GM18909 (cell line): ENCODE measurements around the gene ADARB2.

Source experiments
- ATAC-seq: cut with Tn5 transposase; IDR thresholded peaks from one replicate; pipeline ENCODE4 v1.9.1; 2021; ENCODE audit warnings: mild to moderate bottlenecking; ENCODE audit not compliant: unreplicated experiment, poor library complexity

The ADARB2 gene

DNA sequence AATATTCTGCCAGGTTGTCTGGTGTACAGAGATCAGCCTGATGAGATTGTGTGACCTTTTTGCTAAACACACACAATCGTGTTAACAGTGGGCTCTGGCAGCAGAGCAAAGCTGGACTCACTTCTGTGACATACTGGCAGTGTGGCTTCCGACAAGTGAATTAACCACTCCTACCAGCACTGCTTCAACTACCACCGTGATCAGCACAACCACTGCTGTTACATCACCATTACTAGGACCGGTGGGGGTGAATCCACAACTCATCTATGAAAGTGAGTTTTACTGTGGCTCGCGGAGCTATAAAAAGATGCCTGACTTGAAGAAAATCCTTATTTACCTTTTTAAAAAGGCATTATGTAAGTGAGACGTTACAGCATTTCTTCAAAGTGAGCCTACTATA, 545.6 kb downstream of the ADARB2 start:
- ATAC-seq, result no peak

DNA sequence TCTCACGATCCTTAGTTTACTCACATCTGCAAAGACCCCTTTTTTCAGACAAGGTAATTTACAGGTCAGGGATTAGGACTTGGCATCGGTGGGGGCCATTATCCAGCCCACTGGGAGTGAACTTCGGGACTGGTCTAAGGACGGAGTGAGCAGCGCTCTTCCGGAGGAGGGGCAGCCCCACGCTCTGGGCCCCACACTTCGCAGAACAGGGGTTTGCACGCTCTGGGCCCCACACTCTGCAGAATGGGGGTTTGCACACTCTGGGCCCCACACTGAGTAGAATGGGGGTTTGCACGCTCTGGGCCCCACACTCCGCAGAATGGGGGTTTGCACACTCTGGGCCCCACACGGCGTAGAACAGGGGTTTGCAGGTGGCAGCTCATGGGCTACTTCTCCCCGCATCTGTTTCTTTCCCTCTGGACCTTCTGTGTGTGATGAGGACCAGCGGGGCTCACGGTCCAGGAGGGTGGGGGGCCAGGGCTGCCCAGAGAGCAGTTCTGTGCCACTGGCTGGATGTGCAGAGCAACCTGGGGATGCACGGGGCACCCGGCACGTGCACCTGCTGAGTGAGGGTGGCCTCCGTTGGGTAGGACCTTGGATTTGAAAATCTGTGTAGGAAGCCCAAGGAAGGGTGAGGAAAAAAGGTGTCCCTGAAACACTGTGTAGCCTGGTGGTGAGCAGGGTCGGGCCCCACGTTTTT, 546.4 kb downstream of the ADARB2 start:
- no peak for ATAC-seq

DNA sequence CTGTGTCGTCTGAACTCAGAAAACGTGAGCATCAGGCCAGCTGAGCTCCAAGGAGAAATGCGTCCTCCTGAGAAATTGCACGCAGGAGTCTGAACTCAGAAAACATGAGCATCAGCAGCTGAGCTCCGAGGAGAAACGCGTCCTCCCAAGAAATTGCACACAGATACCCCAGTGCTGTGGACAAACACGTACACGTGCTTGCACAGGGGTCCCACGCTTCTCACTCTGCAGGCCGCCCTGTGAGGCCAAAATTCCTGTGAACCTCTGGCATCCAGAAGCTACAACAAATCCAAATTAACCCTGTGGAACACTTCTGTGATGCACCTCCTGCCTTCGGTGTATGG, 547.3 kb downstream of the ADARB2 start:
- ATAC-seq, result no peak

DNA sequence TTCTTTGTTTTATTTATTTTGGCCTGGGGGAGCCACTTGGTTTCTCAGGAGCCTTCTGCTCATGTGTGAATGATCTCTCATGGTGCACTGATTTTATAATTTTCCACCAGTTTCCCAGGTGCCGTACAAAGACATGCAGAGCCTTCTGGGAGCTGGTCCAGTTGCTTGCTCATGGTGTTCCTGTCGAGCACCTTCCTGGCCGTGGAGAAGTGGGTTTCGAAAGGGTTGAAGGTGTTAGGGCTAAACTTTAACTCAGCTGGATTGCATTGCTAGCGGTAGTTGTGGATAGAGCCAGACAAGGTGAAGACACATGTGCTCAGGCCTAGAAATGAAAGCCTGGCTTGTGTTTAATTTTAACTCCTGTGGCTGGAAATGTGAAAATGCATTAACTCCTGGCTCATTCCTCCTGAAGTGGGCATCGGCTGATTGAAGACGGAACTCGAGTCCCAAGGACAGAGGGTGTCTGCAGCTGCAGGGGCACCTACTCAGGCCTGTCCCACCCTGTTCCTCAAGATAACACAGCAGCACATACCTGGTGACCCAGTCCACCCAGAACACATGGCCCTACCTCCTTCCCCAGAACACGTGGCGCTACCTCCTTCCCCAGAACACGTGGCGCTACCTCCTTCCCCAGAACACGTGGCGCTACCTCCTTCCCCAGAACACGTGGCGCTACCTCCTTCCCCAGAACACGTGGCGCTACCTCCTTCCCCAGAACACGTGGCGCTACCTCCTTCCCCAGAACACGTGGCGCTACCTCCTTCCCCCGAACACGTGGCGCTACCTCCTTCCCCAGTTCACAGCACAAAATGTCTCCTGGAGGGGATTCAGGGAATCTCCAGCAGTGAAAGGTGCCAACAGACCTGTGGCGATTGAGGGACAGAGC, 547.9 kb downstream of the ADARB2 start:
- ATAC-seq, result no peak

DNA sequence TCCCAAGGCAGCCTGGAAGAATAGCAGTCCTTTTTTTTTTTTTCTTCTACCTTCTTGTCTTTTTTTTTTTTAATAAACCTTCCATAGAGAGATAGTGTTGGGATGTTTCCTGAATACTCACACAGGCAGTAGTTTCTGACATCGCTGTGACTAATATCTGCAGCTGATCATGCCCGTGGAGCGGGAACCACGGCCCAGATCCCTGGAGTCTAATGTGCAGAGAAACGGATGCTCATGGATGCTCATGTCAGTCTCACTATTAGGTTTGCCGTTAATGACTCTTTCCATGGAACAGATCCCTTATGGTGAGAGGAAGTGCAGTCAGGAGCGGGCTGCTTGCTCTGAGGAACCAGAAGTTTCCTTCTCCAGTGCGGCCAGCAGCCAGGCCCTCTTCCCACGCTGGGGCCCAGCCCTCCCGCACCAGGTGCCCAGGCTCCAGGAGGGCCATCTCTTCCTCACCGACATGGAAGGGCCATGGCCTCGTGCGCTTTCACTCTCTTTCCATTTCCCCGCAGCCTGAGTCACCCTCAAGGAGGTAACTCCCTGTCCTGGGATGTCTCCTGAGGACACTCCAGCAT, 548.7 kb downstream of the ADARB2 start:
- no peak for ATAC-seq

DNA sequence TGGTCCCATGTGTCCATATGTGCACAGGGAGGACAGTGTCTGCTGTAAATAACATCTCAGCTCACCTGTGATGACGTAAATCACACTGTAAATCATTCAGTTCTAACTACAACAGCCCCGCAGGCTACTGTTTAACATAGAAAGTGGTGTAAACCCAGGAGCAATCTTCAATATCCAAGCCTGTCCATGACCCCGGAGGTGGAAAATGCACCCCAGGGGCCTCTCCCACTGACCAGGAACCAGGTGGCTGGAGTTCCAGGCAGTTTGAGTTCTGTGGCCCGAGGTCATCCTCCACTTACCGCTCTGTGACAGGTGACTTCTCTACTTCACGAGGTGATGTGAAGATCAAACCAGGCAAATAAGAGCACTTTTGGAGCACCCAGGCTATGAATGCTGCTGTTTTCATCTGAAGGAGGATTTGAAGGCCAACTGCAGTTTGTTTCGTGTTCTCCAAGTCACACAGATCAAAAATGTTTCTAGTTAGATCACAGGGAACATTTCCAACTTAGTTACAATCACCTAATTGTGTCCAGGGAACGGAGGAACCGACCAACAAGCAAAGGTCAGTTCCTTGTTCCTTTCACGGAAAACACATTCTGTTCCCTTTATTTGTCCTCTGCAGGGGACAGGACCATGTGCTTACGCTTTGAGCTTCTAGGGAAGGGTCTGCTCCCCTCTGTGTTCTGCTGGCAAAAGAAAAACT, 549.3 kb downstream of the ADARB2 start:
- ATAC-seq, result no peak

DNA sequence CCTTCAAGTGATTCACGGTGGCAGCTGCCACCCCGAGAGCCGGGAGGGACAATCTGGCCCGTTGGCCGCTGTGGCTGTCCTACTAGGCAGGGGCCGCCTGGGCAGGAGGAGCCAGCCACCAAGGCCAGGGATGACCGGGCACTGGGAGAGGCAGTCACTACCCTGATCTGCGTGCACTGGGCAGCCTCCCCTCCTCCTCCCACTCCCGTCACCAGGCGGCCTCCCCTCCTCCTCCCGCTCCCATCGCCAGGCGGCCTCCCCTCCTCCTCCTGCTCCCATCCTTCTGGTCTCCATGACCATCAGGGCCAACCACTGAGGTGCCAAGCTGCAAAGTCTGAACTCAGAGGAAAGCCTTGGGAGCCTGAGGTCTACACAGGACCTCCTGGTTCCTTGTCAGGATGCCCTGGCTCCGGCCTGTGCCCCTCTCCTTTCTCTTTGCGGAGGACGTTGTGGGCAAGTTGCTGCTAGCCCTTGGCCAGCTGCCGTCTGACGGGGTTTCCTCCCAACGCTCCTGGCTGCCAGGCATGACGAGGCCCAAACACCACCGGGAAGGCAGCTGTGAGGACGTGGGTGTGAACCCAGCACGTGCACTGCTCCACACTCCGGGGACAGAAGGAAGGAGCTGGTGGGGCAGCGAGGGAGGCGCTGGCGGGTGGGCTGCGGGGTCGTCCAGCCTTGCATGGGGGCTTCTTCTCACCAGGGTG, 550.0 kb downstream of the ADARB2 start:
- no peak for ATAC-seq

DNA sequence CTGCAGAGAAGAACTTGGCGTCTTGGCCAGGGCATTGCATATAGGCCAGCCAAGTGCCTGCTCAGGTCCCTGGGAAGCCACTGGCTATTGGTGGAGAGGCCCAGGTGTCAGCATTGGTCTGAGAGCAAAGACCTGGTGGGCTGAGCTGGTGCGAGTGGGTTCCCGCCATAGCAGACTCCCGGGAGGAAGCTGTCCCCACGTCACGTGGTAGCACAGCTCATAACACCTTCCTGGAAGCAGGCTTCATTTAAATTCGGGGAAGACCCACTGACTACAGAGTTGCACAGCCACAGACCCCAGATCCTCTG, 550.7 kb downstream of the ADARB2 start:
- ATAC-seq, result no peak

DNA sequence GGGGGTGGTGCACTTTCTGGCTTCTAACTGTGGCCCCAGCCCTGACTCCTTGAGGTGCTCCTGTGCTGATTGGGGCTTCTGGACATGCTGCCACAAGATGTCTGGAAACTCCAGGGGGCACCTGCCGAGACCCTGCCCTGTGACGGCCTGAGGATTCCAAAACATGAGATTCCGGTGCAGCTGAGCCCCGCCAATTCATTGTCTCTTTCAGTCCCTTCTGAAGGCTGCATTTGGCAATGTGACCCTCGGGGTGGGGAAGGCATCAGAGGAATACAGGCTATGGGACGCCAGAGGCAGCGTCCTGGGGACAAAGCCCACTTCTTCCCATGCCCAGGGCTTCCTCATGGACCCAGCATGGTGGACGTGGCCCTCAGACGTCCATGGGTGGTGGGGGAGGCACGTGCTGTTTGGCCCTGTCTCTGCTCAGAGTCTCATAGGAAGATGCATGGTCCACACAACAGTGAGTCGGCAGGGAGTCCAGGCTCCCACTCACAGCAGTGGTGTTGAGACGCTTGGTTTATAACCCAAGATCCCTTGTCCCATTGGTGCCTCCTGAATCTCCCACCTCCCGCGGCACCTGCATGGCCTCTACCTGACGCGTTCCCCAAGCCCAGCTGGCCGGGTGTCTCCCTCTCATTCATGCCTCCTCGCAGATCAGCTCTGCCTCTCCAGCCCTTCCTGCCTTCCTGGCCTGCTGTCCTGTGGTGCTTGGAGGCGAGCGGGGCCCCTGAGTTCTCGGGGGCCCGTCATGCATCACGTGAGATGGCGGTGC, 551.2 kb downstream of the ADARB2 start:
- no peak for ATAC-seq

DNA sequence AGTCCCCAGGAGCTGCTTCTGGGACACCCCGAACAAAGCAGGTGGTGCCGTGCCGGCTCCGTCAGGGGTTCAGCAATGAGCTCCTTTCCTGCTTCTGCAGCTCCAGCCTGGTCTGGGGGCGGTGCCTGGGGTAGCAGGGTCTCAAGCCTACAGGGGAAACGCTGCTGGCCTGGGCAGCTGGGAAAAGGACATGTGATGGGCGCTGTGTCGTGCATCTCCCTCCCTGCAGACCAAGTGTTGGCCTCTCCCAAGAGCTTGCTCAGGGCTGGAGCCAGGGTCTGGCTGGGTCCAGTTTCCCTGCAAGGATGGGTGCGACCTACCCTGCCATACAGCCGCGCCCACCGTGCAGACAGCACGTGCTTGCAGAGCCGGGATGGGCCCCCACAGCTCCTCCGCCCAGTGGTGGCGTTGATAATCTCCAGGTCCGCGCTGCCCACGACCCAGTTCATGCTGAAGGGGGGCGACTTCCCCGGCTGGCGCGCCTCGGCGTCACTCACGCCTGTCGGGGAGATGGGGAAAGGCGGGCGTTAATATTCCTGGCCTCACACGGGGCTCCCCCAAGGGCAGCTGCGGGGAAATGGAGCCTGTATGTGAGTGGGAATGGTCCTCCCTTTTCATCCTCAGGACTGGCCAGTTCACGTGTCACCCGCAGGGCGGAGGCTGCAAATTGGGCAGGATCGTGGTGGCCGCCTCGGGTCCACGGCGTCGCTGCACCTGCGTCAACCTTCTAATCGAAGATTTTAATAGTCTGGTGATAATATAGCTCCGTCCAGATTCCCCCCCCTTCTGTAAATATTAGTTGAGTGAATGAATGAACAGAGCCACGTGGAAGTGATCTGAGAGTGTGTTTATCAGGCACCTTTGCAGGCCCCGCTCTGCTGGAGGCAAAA, 552.5 kb downstream of the ADARB2 start:
- ATAC-seq, result no peak

DNA sequence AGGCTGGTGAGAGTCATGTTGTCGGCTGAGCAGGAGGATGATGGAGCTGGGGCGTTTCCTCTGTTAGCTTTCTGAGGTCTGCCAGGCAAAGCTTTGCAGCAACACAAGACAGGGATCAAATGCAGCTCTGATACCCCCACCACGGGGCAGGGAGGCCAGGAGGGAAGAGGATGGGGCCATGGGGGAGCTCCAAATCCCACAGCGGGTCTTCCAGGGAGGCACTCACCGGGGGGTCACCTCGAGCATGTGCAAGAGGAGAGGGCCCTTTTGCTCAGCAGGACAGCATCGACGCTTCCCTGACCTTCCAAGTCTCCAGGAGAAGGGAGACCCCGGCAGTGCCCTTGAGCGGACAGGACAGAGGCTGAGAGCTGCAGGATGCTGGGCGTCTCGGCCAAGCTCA, 553.6 kb downstream of the ADARB2 start:
- no peak for ATAC-seq

DNA sequence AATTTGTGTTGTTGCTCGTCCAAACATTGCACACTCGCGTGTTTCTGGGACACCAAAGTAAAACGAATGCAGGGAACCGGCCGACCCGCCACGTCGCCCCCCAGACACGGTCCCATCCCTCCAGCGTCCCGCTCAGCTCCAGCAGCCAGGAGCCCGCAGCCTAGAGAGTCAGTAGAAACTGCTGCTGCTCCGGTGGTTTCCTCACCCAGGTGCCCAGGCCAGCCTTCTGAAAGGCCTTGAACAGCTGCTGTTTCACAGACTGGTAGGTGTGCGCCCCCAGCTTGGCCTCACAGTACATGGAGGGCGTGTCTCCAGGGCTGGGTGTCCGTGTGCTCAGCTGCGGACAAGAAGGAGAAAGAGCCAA, 554.3 kb downstream of the ADARB2 start:
- no peak for ATAC-seq

DNA sequence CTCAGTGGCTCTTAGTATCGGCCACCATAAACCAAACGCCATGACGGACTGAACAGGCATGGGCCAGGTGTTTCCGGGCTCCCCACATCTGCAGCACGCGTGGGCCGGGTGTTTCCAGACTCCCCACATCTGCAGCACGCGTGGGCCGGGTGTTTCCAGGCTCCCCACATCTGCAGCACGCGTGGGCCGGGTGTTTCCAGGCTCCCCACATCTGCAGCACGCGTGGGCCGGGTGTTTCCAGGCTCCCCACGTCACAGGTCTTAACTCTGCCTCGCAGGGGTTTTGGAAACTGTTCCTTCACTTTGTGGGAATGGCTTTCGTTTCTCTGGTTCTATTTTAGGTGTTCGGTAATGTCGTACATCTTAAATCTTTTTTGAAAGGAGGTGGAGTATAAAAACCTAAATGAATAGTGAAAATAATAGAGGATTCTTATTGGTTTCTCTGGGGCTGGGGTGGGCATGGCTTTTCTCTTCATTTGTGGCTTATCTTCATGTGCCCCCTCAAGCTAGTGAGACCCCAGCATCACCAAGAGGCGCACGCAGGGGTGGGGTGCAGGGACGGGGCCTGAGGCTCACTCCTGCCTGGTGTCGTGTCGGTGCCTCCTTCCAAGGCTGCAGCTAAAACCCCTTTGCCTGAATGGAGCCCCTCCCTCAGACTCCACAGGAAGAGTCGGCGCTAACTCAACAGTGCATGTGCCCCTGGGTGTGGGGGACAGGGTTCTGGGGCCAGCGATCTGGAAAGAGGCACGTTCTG, 554.9 kb downstream of the ADARB2 start:
- no peak for ATAC-seq

DNA sequence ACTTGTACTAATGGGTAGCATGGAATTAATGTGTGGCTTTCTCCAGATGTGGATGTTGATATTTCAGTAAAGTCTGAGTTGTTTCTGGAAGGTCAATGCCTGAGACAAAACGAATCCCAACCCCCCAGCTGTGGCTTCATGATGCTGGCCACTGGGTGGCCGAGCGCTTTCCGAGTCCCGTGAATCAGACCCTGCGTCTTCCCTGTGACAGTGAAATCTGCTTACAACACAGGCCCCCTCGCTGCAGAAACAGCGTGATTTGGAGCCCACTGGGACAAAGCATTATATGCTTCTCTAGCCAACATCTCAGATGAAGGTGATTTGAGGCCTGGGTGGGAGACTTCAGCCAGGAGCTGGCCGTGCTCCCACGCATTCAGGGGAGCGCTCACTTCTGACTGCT, 556.5 kb downstream of the ADARB2 start:
- ATAC-seq, result no peak

DNA sequence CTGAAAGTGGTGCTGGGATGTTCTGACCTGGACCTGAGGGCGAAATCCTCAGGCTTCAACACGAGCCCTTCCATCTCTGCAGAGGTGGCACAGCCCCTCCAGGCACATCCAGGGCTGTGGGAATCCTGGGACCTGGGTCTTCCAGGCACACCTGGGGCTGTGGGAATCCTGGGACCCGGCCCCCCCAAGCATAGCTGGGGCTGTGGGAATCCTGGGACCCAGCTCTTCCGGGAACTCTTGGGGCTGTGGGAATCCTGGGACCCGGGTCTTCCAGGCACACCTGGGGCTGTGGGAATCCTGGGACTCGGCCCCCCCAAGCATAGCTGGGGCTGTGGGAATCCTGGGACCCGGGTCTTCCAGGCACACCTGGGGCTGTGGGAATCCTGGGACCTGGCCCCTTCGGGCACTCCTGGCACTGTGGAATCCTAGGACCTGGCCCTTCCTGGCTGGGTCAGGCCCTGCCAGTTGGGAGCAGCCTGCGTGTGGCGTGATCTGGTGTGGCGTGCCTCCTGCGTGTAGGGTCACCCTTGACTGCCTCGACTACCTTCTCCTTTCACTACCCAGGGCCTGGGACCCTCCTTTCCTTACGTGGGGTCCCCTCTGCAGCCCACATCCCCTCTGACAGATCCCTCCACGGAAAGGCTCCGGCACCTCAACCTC, 557.1 kb downstream of the ADARB2 start:
- no peak for ATAC-seq

DNA sequence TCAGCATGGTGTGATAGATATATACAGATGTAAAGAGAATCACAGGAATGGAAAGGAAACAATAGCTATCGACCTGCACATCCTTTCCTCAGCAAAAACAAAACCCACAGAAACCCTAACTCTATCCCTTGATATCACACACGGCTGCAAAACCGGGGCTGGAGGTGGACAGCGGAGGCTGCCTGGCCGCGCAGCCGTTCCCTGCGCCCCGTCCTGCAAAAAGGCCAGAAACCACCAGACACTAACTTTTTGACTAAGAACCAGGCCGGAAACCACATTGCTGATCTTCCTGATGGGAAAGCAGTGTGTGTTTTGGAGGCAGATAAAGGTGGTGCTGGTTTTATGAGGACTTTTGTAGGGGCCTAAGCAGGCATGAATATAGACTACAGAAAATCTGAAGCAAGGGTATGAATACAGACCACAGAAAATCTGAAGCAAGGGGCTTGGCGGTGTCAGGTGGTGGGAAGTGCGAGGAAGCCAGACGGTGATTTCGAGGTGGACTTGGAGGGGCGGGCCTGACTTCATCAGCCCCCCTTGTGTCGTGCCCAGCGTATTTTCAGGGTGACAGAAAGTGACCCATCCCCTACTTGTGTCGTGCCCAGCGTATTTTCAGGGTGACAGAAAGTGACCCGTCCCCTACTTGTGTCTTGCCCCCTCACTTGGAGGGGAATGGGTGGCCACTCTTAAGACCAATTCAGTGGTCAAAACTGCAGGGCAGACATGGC, 557.8 kb downstream of the ADARB2 start:
- no peak for ATAC-seq

DNA sequence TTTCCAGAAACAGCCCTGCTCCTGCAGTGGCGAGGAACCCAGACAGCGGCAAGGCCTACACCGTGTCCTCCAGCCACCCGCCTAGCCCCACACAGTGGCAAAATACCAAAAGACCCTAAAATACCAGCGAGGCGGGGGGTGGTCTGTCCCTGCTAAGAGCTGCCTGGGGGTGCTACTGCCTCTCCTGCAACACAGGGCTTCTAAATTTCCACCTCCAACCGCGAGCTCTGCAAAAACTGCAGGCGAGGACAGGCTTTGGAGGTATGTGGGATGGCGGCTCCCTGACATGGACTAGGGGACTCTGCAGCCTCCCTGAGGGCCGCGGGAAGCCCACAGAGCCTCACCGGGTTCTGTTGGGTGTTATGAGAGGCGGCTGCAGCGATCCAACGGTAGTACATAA, 558.8 kb downstream of the ADARB2 start:
- no peak for ATAC-seq
